ENCODE results near the gene CDK5R1.

GRCh38 chr17:32536736-32537643 lies 50.2 kb downstream of the CDK5R1 start:
- TF ChIP-seq CTCF (optimal IDR thresholded peaks at IDR 0.05 in 1 of 3, IDR thresholded peaks at IDR 0.05 in 1 of 3, conservative IDR thresholded peaks at IDR 0.05 in 1 of 3; ENCODE audit: extremely low read depth in 1 of 3, insufficient read depth in 2 of 3, low read length in 3 of 3) (no peak), EZH2 (IDR thresholded peaks at IDR 0.05; ENCODE audit: low read length) (no peak)

All from keratinocyte (primary cell).